ENCODE data around the gene FOXO6.

DNA sequence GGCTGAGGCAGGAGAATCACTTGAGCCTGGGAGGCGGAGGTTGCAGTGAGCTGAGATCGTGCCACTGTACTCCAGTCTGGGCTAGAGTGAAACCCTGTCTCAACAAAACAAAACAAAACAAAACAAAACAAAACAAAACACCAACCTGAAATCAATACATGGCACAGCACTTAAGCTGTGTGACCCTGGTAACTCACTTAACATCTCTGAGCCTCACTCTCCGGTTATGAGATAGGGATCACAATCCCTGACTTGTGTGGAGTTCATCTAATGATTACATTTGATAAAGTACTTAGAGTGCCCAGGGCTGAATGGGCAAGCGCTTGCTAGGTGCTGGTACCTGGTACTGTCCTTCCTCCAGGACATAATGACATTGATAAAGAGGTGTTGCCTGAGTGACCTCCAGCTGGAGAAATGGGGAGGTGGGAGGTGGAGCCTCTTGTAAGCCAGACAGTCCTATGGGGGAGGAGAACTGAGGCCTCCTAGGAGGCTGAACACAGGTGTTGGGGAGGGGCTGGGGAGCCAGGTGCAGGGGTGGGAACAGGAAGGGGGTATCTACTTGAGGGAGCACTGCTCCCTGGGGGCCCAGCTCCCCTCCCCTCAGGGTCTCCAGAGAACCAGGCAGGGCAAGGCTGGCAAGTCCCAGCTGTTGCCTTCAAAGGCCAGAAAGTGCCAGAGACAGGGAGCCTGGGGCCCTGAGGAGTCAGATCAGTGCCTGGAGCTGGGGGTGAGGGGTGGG, 17.9 kb downstream of the FOXO6 start:
- no peak for TF ChIP-seq POLR2A (IDR thresholded peaks at IDR 0.05)
- TF ChIP-seq, protein P1, sequence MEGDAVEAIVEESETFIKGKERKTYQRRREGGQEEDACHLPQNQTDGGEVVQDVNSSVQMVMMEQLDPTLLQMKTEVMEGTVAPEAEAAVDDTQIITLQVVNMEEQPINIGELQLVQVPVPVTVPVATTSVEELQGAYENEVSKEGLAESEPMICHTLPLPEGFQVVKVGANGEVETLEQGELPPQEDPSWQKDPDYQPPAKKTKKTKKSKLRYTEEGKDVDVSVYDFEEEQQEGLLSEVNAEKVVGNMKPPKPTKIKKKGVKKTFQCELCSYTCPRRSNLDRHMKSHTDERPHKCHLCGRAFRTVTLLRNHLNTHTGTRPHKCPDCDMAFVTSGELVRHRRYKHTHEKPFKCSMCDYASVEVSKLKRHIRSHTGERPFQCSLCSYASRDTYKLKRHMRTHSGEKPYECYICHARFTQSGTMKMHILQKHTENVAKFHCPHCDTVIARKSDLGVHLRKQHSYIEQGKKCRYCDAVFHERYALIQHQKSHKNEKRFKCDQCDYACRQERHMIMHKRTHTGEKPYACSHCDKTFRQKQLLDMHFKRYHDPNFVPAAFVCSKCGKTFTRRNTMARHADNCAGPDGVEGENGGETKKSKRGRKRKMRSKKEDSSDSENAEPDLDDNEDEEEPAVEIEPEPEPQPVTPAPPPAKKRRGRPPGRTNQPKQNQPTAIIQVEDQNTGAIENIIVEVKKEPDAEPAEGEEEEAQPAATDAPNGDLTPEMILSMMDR (IDR thresholded peaks at IDR 0.05) = no peak

Measured in right lobe of liver (tissue), 4 donors.